Measurements from ENCODE around the gene MND1. TPM values are rescaled to one million over a fixed set of nuclear protein-coding genes. Genes with fewer than 3 reads are reported as not detected.

The MND1 gene
- total and polyA plus RNA-seq, 2 donors (not counting 3 experiments of a cell fraction or from before 2014, with no cell fraction given), result 0.66 to 7.7 TPM

- no TSS peak for BruUV-seq (replicated peaks)
- DNase-seq (ENCODE audit: low read depth, low spot score) (no peak), FAIRE-seq (no peak)
- dilution Hi-C loops (cut with MboI; ENCODE audit: extremely low pct_ligation_motif_present, low sequenced_read_pairs), result no loop called here
- TF ChIP-seq EZH2 (IDR thresholded peaks at IDR 0.05; ENCODE audit: borderline replicate concordance, low read depth, low read length, severe bottlenecking) (no peak), JUN (IDR thresholded peaks at IDR 0.05; ENCODE audit: borderline replicate concordance, insufficient read depth, insufficient read length, low read depth) (no peak), GATA2 (IDR thresholded peaks at IDR 0.05; ENCODE audit: insufficient read depth, insufficient read length, low read depth, low read length) (no peak), MAX (IDR thresholded peaks at IDR 0.05; ENCODE audit: insufficient read depth, insufficient read length) (no peak), POLR2A (IDR thresholded peaks at IDR 0.05; ENCODE audit: low read depth, low read length) (no peak), FOS (IDR thresholded peaks at IDR 0.05; ENCODE audit: borderline replicate concordance, insufficient read depth, low read length) (no peak), CTCF (IDR thresholded peaks at IDR 0.05; ENCODE audit: extremely low read depth in 1 of 2, insufficient read depth in 1 of 2, low read depth in 1 of 2, low read length in 2 of 2) (no peak), POLR2AphosphoS5 (IDR thresholded peaks at IDR 0.05; ENCODE audit: insufficient read depth, low read depth, low read length) (no peak), MYC (IDR thresholded peaks at IDR 0.05; ENCODE audit: low read depth, low read length) (no peak)
- Histone ChIP-seq H2AFZ (ENCODE audit: low read depth, low read length) (no peak overlapping the region), H3K4me1 (ENCODE audit: control insufficient read depth, extremely low read depth, insufficient read depth, low read length) (no peaks in the 10 kb centered on the region), H4K20me1 (replicated peaks; ENCODE audit: control insufficient read depth, extremely low read depth, insufficient read depth, low read length) (no peaks in the 10 kb centered on the region), H3K27ac (ENCODE audit: insufficient read depth, low read depth, low read length) (no peak overlapping the region), H3K36me3 (ENCODE audit: control insufficient read depth in 2 of 2, extremely low read depth in 1 of 2, insufficient read depth in 2 of 2, low read length in 2 of 2) (no peaks in the 10 kb centered on the region), H3K9me1 (replicated peaks; ENCODE audit: control insufficient read depth, extremely low read depth, insufficient read depth, low read length) (no peaks in the 10 kb centered on the region), H3K27me3 (ENCODE audit: control insufficient read depth in 2 of 2, insufficient read depth in 2 of 2, low read length in 2 of 2) (no peaks in the 10 kb centered on the region), H3K9ac (replicated peaks; ENCODE audit: extremely low read depth, insufficient read depth, low read length) (no peak overlapping the region), H3K4me3 (replicated peaks in 1 of 3; ENCODE audit: insufficient read depth in 1 of 3, low read depth in 1 of 3, low read length in 3 of 3) (no peak overlapping the region), H3K79me2 (ENCODE audit: control insufficient read depth, insufficient read depth, low read length) (no peaks in the 10 kb centered on the region), H3K9me3 (replicated peaks; ENCODE audit: control insufficient read depth, insufficient read depth, low read length) (no peaks in the 10 kb centered on the region), H3K4me2 (ENCODE audit: insufficient read depth, low read length) (no peak overlapping the region)
- intact Hi-C loops (cut with micrococcal nuclease), result loop anchor here (5.0 kb wide), 2 partner anchors 93 to 463 kb away; no protein-coding TSS in a partner anchor
- ChIA-PET POLR2A (no interaction called here), CTCF (interaction anchor here (1.2 to 5.4 kb wide), 2 partner anchors 107 to 172 kb away, joined by 4 to 69 read pairs; no protein-coding TSS in a partner anchor)
Measured at GRCh38 chr4:153314915-153315314, 29.6 kb upstream of the MND1 start.

Data from endothelial cell of umbilical vein (primary cell).